ENCODE measurements around the gene EMP3.

DNA sequence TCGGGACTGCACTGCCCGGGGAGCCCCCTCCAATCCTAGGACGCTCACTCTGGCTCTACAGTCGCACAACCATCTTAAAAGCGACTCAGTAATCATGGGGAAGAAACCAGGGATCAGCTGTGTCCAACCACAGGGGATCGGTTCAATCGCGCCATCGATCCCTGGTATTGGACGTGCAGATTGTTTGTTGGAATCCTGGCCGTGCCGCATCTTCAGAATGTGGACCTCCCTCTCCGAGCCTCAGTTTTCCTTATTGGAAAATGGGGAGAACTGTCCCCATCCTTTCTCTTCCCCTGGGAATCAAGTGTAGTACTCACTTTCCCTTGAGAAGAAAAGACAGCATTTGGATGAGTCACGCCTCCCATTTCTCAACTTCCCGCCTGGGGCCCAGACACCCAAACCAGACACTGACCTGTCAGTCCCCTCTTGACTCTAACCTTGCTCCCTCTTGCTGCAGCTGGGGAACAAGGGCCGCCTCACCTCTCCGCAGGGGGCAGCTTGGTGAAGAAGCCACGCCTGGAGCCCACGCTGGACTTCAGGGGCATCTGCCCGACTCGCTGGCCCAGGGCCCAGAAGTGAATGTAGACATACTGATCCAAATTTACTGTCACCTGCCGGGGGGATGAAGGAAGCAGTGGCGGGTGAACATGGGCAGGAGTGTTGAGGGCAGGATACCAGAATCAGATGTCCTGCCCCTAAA lies 17.6 kb downstream of the EMP3 start:
- no peak for TF ChIP-seq POLR2A (IDR thresholded peaks at IDR 0.05)
- TF ChIP-seq EP300 (IDR thresholded peaks at IDR 0.05), result no peak

Measured in upper lobe of left lung (tissue), 4 donors.